Measurements from ENCODE around the gene PLEKHF1.
A peak's percentile ranks its signal among the peaks of the same experiment; 100 is the strongest.
"Not testable (repeated sequence)": the region's sequence is repeated elsewhere in the genome, so short reads cannot be mapped to it uniquely, and the experiment has no call there.

PLEKHF1 gene

DNA sequence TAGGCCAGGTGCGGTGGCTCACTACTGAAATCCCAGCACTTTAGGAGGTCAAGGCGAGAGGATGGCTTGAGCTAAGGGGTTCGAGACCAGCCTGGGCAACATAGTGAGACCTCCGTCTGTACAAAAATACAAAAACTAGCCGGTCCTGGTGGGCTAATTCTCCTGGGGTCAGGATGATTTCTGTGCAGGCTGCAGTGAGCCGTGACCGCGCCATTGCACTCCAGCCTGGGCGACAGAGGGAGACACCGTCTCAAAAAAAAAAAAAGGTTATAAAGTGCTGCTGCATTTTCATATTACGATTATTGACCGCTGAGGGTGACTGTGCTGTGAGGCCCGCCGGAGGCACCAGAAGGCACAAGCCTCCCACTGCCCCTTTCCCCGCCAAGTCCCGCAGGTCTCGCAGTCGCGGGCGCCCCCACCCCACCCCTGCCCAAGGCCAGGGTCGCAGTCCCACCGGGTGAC, 477 bp upstream of the PLEKHF1 start:
- DNase-seq (ENCODE audit: low spot score), result no peak

GRCh38 chr19:29665826-29666577, 741 bp downstream of the PLEKHF1 start:
- DNase-seq (ENCODE audit: low spot score), result no peak

DNA sequence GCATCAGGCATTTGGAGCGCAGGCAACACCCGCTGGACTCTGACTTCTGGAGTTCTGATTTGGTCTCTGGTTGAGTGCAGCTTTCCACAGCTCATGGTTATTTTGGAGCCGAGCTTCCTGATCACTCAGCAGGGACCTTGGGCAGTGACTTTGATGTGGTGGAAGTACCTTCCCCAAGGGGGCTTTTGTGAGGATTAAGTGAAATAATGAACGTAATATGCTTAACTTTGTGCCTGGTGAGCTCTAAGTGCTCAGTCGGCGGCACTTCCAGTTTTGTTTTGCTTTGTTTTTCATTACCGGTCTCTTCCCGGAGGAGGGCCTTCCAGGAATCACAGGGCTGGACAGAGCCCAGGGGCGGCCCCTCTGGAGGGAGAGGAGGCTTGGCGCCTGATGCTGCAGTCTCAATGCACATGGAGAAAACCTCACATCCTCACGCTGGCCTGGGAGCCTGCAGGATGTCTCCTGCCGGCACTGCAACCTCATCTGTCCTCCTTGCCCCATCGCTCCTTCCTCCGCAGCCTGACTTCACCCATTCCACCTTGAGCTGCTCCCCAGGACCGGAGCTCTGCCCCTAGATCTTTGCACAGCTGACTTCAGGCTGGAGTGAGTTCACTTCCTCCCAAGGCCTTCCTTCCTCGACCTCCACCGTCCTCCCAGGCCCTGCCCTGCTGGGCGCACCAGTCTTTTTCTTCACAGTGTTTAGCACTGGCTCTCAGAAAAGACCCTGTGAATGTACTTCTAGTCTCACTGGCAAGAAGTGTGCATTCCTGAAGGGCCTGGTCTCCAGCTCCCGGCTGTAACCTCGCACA, 1.5 kb downstream of the PLEKHF1 start:
- DNase-seq (ENCODE audit: low spot score), result peak; percentile 47

DNA sequence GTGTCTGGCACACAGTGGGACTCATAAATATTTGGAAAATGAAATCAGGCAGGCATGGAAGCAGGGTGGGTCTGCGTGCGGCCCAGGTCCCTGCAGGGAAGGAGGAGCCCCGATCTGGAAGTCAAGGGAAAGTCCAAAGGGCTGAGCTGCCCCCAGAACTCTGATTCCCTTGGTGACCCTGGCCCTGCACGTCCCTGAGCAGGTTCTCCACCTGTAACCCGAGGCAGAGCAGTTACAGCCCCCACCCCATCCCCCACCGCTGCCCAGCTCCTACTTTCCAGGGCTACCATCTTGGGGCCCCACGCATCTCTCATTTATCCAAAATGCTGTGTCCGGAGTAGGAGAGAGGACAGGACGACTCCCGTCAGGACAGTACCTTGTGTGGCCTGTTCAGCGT, 2.1 kb downstream of the PLEKHF1 start:
- no peak for DNase-seq (ENCODE audit: low spot score)

GRCh38 chr19:29667901-29668341, 2.7 kb downstream of the PLEKHF1 start:
- no peak for DNase-seq (ENCODE audit: low spot score)

DNA sequence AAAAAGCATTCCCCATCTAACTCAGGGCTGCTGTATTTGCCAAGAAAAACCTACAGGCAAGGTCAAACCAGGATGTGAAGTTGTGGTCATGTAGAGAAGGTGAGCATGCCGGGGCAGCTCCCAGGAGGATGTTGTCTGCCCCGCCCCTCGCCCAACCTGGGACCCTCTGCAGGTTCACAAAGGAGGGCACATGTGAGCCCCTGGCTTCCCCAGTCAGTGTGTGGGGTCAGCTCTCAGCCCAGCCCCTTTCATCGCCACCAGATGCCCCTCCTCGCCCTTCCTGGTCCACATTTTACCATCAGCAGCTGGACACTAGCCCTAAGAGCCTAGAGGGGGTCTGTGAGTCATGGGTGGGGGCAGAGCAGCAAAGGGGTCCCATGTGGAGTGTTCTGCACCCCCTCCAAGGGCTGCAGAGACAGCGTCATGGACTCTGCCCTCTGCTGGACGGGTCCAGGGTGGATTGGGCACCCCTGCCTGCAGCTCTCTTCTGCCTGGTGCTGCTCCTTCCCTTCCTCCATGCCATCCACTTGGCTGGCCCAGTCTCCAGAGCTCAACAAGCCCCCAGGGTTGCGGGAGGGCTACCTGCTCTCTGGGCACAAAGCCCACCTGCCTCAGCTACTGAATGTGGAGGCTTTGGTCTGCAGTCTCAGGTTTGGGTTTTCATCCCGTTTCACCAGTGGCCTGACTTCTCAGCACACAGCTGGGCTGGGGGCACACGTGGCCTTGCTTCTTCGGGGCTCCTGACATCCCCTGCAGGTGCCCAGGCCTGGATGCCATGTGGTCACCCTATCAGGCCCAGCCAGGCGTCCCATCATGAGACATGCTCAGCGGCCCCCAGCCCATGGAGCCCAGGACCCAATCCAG, 3.7 kb downstream of the PLEKHF1 start:
- no peak for DNase-seq (ENCODE audit: low spot score)

DNA sequence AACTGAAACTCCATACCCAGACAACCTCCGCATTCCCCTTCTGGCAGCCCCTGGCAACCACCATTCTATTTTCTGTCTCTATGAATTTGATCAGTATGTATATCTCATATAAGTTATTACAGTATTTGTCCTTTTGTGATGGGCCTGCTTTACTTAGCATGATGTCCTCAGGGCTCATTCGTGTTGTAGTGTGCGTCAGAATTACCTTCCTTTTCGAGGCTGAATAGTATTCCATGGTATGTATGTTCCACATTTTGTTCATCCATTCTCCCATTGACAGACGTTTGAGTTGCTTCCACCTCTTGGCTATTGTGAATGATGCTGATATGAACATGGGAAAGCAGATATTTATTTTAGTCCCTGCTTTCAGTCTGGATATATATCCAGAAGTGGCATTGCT, 5.0 kb downstream of the PLEKHF1 start:
- DNase-seq (ENCODE audit: low spot score), result no peak

DNA sequence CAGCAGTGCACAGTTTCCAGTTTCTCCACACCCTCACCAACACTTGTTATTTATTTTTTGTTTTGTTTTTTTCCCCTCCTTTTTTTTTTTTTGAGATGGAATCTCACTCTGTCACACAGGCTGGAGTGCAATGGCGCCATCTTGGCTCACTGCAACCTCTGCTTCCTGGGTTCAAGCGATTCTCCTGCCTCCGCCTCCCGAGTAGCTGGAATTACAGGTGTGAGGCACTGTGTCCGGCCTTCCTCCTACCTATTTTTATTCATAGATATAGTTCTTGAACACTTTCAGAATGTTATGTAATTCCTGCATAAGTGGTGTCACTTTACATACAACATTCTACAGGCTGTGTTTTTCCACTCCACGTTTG, 5.7 kb downstream of the PLEKHF1 start:
- not testable (repeated sequence) for DNase-seq (ENCODE audit: low spot score)

DNA sequence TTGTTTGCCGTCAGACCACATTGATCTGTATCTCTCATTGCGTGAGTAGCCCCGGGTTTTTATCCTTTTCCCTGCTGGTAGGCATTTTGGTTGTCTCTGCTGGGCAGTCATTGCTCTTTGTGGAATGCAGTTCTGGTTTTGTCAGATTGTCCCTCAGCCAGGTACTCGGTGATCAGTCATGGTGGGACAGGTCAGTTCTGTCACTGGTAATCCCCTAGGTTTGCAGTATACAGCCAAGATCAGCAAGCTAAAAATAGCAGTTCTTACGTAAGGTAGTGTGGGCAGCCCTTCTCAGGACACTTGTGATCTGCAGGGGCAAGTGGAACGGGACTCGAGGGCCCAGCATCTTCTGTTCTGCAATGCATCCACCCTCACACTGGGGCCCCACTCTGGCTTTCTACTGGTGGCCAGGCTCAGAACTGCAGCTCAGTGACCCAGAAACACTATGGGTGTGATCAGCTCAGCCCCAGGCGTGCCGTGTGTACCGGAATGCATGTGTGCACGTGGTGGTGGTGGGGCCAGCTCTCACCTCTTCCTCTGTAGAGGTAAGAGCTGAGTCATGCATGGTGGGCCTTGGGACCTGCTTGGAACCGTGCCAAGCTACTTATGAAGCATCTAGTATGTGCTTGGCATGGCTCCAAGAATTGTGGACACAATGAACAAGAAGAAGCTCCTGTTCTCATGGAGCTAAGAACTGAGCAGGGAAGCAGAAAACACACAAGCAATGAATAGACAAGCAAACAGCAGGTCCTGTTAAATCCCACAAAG, 6.3 kb downstream of the PLEKHF1 start:
- no peak for DNase-seq (ENCODE audit: low spot score)

DNA sequence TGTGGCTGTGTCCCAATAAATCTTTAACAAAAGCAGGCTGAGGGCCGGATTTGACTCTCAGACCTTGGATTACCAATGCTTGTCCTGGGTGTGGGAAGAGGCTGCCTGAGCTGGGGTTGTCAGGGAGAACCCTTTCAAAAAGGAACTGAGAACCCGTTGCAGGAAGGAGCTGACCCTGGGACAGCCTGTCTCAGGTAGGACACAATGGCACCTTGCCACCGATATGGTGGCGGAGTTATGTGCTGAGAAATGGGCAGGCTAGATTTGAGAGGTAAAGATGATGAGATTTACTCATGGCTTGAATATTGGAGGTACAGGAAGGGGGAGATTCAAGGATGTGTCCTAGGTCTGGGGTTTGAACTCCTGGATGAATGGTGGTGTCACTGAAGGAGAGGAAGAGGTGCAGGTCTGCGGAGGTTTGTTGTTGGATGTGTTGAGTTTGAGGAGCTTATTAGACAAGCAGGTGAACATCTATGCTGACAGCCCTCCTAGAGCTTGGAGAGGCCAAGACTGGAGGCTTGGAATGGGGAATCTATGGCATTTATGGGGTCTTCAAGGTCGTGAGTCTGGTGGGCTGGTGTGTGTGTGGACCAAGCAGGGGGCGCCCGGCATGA, 7.2 kb downstream of the PLEKHF1 start:
- no peak for DNase-seq (ENCODE audit: low spot score)

- DNase-seq (ENCODE audit: low spot score), result no peak
These were observed 7.7 kb downstream of the PLEKHF1 start for GRCh38 chr19:29672933-29673336.

- no peak for DNase-seq (ENCODE audit: low spot score)
These were observed 8.4 kb downstream of the PLEKHF1 start for GRCh38 chr19:29673451-29674371.

GRCh38 chr19:29674374-29675119, 9.3 kb downstream of the PLEKHF1 start:
- no peak for DNase-seq (ENCODE audit: low spot score)

- DNase-seq (ENCODE audit: low spot score), result no peak
These were observed 9.9 kb downstream of the PLEKHF1 start for GRCh38 chr19:29675120-29675649.

DNA sequence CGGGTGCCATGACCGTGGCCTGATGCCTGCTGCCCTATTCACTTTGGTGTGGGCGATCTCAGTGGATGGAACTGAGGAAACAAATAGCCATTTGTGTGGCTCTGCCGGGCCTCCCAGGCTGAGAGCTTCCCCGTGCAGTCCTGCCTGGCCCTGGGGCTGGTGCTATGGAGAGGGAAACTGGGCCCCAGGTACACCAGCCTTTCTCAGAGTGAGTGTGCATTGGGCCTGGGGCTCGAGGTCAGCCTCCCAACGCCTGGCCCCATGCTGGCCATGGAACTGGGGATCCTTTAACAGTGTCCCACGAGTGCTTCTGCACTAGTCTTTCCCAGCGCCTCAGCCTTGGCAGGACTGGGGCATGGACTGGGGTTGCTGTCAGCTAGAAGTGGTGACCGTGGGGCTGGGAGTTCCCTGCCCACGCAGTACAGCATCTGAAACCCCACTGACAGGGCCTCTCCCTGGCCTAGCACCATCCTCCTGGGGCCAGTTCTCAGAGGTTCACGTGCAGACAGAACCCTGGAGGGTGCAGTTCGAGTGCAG, 10.5 kb downstream of the PLEKHF1 start:
- DNase-seq (ENCODE audit: low spot score), result peak; percentile 86

DNA sequence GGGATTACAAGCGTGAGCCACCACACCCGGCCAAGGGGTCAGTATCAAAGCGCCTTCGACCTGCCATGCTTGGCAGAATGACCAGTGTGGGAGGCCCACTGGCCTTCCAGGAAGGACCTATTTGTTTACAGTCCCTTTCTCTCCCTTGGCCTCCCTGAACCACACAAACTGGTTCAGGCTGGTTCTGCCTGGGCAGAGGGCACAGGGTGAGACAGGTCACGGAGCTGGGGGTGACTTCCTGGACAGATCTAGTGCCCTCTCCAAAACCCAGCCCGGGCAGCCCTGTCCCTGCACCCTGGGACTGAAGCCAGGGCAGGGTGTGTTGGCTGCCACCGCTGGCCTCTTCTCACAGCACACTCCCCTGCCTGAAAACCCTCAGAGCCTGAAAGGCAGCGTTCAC, 11.3 kb downstream of the PLEKHF1 start:
- no peak for DNase-seq (ENCODE audit: low spot score)

DNA sequence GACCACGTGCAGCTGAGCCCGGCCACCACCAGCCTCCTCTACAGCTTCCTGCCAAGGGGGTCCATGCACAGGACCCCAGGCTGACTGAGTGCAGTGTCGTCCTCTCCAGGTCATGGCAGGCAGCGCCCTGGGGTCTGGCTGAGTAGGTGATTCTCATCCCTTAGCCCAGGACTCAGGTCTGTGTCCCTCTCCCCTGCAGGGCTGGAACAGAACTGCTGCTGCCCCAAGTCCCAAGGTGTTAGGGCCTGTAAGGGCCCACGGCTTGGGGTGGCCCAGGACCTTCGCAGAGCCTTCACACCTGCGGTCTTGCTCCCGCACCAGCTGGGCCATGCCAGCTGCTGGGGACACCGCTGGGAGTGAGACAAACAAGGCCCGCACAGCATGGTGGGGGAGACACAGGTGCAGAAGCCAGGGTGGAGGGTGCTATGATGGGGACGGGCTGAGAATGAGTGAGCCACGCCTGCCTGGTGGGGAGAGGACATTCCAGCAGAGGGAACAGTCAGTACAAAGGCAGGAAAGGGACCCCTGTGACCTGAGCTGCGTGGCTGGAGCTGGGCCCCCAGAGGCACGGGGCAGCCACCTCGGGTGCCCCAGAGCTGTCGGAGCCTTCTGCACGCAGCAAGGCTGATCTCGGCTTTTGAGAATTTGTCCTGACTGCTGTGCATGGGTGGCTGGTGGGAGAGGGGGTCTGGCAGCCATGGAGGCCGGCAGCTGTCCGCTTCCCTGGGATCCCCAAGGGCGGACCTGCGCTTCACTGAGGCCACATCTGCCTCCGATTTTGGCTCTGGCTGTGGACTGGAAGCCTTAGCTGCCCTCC, 11.9 kb downstream of the PLEKHF1 start:
- DNase-seq (ENCODE audit: low spot score), result no peak

All from globus pallidus (tissue), 1 donor.